ENCODE measurements around the gene ZNF407. TPM values are rescaled to one million over a fixed set of nuclear protein-coding genes. Genes with fewer than 3 reads are reported as not detected.

Gene ZNF407
- total and polyA plus RNA-seq, 2 experiments from 2014 or later, result 2.1 to 10.4 TPM

- Mint-ChIP-seq H3K4me3 (no peak overlapping the region), H3K27me3 (ENCODE audit: insufficient read depth, low read depth, poor library complexity) (peaks cover 1% of the 10 kb centered on the region), H3K36me3 (ENCODE audit: low read depth) (no peaks in the 10 kb centered on the region), H3K27ac (no peak overlapping the region), H3K9me3 (no peaks in the 10 kb centered on the region), H3K4me1 (peaks cover 8% of the 10 kb centered on the region)
- DNase-seq (ENCODE audit: low spot score), result no peak
- Histone ChIP-seq H3K9me2 (ENCODE audit: insufficient read depth) (no peaks in the 10 kb centered on the region), H3K36me3 (ENCODE audit: insufficient read depth) (no peaks in the 10 kb centered on the region), H3K4me3 (no peak overlapping the region), H3F3A (replicated peaks; ENCODE audit: low read depth) (no peaks in the 10 kb centered on the region), H3K27me3 (ENCODE audit: insufficient read depth) (no peaks in the 10 kb centered on the region), H4K20me1 (replicated peaks; ENCODE audit: insufficient read depth) (no peaks in the 10 kb centered on the region), H3K79me2 (replicated peaks; ENCODE audit: insufficient read depth) (no peaks in the 10 kb centered on the region), H2AFZ (no peak overlapping the region), H3K4me2 (no peak overlapping the region), H3K4me1 (ENCODE audit: insufficient read depth) (peaks cover 9% of the 10 kb centered on the region; the same call in 1 of the 2 replicates), H3K27ac (ENCODE audit: low read depth) (no peak overlapping the region)
- TF ChIP-seq CREB1 (CRISPR knock-in tag; IDR thresholded peaks at IDR 0.05; ENCODE audit: low read depth) (no peak), ZNF114 (CRISPR knock-in tag; IDR thresholded peaks at IDR 0.05) (no peak)
- no peak for ATAC-seq
Measured at GRCh38 chr18:75044296-75044695, 446.6 kb downstream of the ZNF407 start.

GRCh38 chr18:75044791-75045190 is 447.1 kb downstream of the ZNF407 start:
- H3K27ac ChIP-seq (ENCODE audit: low read depth), result no peak overlapping the region
- no peaks in the 10 kb centered on the region for H3F3A ChIP-seq (replicated peaks; ENCODE audit: low read depth)
- Mint-ChIP-seq H3K27ac (no peak overlapping the region), H3K4me1 (peaks cover 10% of the 10 kb centered on the region), H3K9me3 (no peaks in the 10 kb centered on the region), H3K36me3 (ENCODE audit: low read depth) (no peaks in the 10 kb centered on the region), H3K27me3 (ENCODE audit: insufficient read depth, low read depth, poor library complexity) (peaks cover 1% of the 10 kb centered on the region), H3K4me3 (no peak overlapping the region)
- H3K4me1 ChIP-seq (ENCODE audit: insufficient read depth), result peaks cover 9% of the 10 kb centered on the region; the same call in 1 of the 2 replicates
- no peaks in the 10 kb centered on the region for H4K20me1 ChIP-seq (replicated peaks; ENCODE audit: insufficient read depth)
- H3K27me3 ChIP-seq (ENCODE audit: insufficient read depth), result no peaks in the 10 kb centered on the region
- H3K79me2 ChIP-seq (replicated peaks; ENCODE audit: insufficient read depth), result no peaks in the 10 kb centered on the region
- H3K36me3 ChIP-seq (ENCODE audit: insufficient read depth), result no peaks in the 10 kb centered on the region
- ATAC-seq, result no peak
- no peak overlapping the region for H2AFZ ChIP-seq
- no peak overlapping the region for H3K4me3 ChIP-seq
- no peak overlapping the region for H3K4me2 ChIP-seq
- no peak for DNase-seq (ENCODE audit: low spot score)
- H3K9me2 ChIP-seq (ENCODE audit: insufficient read depth), result no peaks in the 10 kb centered on the region
- TF ChIP-seq POLR2AphosphoS5 (IDR thresholded peaks at IDR 0.05; ENCODE audit: low read depth) (no peak), ZNF462 (CRISPR knock-in tag; IDR thresholded peaks at IDR 0.05) (no peak), ZNF331 (CRISPR knock-in tag; IDR thresholded peaks at IDR 0.05; ENCODE audit: low read depth) (no peak), CTCF (conservative IDR thresholded peaks at IDR 0.05; ENCODE audit: low read depth in 2 of 2) (no peak), REST (IDR thresholded peaks at IDR 0.05; ENCODE audit: unreplicated experiment) (no peak), STAT1 (IDR thresholded peaks at IDR 0.05; ENCODE audit: unreplicated experiment) (no peak), EZH2 (IDR thresholded peaks at IDR 0.05; ENCODE audit: low read depth, unreplicated experiment) (no peak), ZNF114 (CRISPR knock-in tag; IDR thresholded peaks at IDR 0.05) (no peak), CREB1 (CRISPR knock-in tag; IDR thresholded peaks at IDR 0.05; ENCODE audit: low read depth) (no peak), EZH2phosphoT487 (IDR thresholded peaks at IDR 0.05; ENCODE audit: unreplicated experiment) (no peak), NANOG (IDR thresholded peaks at IDR 0.05; ENCODE audit: borderline replicate concordance) (no peak)
